GM23338 (cell line): Measurements from ENCODE around the gene CRYBB2.
"Not testable (repeated sequence)": the region's sequence is repeated elsewhere in the genome, so short reads cannot be mapped to it uniquely, and the experiment has no call there.

Experiments
- CREB1 ChIP-seq: fragments of 250-450 bp; sonication (Bioruptor Pico); IDR thresholded peaks from 2 replicates; pipeline ENCODE4 v1.5.0; 2020; ENCODE audit warnings: low read depth, mild to moderate bottlenecking, moderate library complexity
- CTCF ChIP-seq, 2 experiments: fragments of 200-600 bp in 1 of 2; sonication (generic) in 1 of 2; conservative IDR thresholded peaks; 2 replicates each; pipeline versions ENCODE4 v1.5.1 to v1.6.1; 2016 to 2017; ENCODE audit warnings: antibody characterized with exemption in 2 of 2, low read depth in 2 of 2, mild to moderate bottlenecking in 2 of 2, moderate library complexity in 1 of 2
- EZH2 ChIP-seq: fragments of 200-600 bp; sonication (generic); IDR thresholded peaks from one replicate; pipeline ENCODE4 v1.8.0; 2017; ENCODE audit warnings: antibody characterized with exemption, mild to moderate bottlenecking, low read depth; ENCODE audit not compliant: unreplicated experiment
- EZH2phosphoT487 ChIP-seq: fragments of 200-600 bp; sonication (generic); IDR thresholded peaks from one replicate; pipeline ENCODE4 v1.8.1; 2018; ENCODE audit warnings: antibody characterized with exemption; ENCODE audit not compliant: unreplicated experiment
- JUNB ChIP-seq: IDR thresholded peaks from one replicate; pipeline ENCODE4 v1.6.1; 2016; ENCODE audit warnings: antibody characterized with exemption; ENCODE audit not compliant: unreplicated experiment
- NANOG ChIP-seq: IDR thresholded peaks from 2 replicates; pipeline ENCODE4 v1.6.1; 2016; ENCODE audit warnings: antibody characterized with exemption, borderline replicate concordance
- POLR2AphosphoS5 ChIP-seq: IDR thresholded peaks from 2 replicates; pipeline ENCODE4 v1.6.1; 2016; ENCODE audit warnings: antibody characterized with exemption, low read depth
- STAT1 ChIP-seq: IDR thresholded peaks from one replicate; pipeline ENCODE4 v1.6.1; 2016; ENCODE audit warnings: antibody characterized with exemption; ENCODE audit not compliant: unreplicated experiment
- ZNF114 ChIP-seq: fragments of 250-450 bp; sonication (Bioruptor Pico); IDR thresholded peaks from 2 replicates; pipeline ENCODE4 v1.5.0; 2020; ENCODE audit warnings: mild to moderate bottlenecking, moderate library complexity
- ZNF331 ChIP-seq: fragments of 250-450 bp; sonication (Bioruptor Pico); IDR thresholded peaks from 2 replicates; pipeline ENCODE4 v1.5.0; 2020; ENCODE audit warnings: low read depth, mild to moderate bottlenecking, moderate library complexity
- TF ChIP-seq, protein P1 (sequence below): IDR thresholded peaks from one replicate; pipeline ENCODE4 v1.6.1; 2018; ENCODE audit warnings: antibody characterized with exemption; ENCODE audit not compliant: unreplicated experiment
- TF ChIP-seq, protein P2 (sequence below): IDR thresholded peaks from 2 replicates; pipeline ENCODE4 v1.6.1; 2016; ENCODE audit warnings: antibody characterized with exemption

DNA sequence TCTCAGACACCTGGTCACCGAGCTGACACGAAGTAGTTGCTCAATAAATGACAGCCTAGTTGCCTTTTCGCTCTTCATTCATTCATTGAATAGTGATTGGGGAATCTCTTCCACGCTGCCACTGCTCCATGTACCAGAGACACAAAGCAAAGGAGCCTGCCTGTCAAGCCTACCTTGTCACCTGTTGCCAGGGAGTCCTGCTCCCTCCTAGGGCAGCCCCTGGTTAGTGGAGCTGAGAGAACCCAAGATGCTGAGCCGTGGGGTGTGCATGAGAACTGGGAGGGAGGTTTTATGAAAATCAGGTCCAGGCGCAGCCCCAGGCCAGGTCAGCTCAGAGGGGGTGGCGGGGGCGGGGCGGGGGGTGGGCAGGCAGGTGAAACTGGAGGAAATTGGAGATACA lies 18.6 kb downstream of the CRYBB2 start:
- TF ChIP-seq CREB1 (CRISPR knock-in tag); CTCF (conservative IDR thresholded peaks at IDR 0.05; ENCODE audit: low read depth in 2 of 2); POLR2AphosphoS5; EZH2; EZH2phosphoT487; ZNF331; JUNB; STAT1; NANOG; ZNF114 (CRISPR knock-in tag): not testable (repeated sequence)
- TF ChIP-seq, protein P1, sequence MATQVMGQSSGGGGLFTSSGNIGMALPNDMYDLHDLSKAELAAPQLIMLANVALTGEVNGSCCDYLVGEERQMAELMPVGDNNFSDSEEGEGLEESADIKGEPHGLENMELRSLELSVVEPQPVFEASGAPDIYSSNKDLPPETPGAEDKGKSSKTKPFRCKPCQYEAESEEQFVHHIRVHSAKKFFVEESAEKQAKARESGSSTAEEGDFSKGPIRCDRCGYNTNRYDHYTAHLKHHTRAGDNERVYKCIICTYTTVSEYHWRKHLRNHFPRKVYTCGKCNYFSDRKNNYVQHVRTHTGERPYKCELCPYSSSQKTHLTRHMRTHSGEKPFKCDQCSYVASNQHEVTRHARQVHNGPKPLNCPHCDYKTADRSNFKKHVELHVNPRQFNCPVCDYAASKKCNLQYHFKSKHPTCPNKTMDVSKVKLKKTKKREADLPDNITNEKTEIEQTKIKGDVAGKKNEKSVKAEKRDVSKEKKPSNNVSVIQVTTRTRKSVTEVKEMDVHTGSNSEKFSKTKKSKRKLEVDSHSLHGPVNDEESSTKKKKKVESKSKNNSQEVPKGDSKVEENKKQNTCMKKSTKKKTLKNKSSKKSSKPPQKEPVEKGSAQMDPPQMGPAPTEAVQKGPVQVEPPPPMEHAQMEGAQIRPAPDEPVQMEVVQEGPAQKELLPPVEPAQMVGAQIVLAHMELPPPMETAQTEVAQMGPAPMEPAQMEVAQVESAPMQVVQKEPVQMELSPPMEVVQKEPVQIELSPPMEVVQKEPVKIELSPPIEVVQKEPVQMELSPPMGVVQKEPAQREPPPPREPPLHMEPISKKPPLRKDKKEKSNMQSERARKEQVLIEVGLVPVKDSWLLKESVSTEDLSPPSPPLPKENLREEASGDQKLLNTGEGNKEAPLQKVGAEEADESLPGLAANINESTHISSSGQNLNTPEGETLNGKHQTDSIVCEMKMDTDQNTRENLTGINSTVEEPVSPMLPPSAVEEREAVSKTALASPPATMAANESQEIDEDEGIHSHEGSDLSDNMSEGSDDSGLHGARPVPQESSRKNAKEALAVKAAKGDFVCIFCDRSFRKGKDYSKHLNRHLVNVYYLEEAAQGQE = not testable (repeated sequence)
- TF ChIP-seq, protein P2, sequence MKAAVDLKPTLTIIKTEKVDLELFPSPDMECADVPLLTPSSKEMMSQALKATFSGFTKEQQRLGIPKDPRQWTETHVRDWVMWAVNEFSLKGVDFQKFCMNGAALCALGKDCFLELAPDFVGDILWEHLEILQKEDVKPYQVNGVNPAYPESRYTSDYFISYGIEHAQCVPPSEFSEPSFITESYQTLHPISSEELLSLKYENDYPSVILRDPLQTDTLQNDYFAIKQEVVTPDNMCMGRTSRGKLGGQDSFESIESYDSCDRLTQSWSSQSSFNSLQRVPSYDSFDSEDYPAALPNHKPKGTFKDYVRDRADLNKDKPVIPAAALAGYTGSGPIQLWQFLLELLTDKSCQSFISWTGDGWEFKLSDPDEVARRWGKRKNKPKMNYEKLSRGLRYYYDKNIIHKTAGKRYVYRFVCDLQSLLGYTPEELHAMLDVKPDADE = not testable (repeated sequence)
